Measurements from ENCODE around the gene ILK.

GRCh38 chr11:6640985-6641701, 37.6 kb downstream of the ILK start:
- TF ChIP-seq CTCF (conservative IDR thresholded peaks at IDR 0.05; ENCODE audit: low read length): no peak
- no peak for TF ChIP-seq EZH2phosphoT487 (IDR thresholded peaks at IDR 0.05; ENCODE audit: borderline replicate concordance, low read depth, low read length)
